Ramos (cell line): Measurements from ENCODE around the gene SPOCK1.

Source experiments
- in situ Hi-C: fragments of 300-500 bp; cut with MboI; formaldehyde crosslinking; loops from one replicate; pipeline ENCODE4 v1.14.3; 2022; ENCODE audit warnings: low sequenced_read_pairs; ENCODE audit not compliant: unreplicated experiment

The SPOCK1 gene

GRCh38 chr5:137144656-137145055 is 354.5 kb downstream of the SPOCK1 start:
- in situ Hi-C loops = no loop called here

DNA sequence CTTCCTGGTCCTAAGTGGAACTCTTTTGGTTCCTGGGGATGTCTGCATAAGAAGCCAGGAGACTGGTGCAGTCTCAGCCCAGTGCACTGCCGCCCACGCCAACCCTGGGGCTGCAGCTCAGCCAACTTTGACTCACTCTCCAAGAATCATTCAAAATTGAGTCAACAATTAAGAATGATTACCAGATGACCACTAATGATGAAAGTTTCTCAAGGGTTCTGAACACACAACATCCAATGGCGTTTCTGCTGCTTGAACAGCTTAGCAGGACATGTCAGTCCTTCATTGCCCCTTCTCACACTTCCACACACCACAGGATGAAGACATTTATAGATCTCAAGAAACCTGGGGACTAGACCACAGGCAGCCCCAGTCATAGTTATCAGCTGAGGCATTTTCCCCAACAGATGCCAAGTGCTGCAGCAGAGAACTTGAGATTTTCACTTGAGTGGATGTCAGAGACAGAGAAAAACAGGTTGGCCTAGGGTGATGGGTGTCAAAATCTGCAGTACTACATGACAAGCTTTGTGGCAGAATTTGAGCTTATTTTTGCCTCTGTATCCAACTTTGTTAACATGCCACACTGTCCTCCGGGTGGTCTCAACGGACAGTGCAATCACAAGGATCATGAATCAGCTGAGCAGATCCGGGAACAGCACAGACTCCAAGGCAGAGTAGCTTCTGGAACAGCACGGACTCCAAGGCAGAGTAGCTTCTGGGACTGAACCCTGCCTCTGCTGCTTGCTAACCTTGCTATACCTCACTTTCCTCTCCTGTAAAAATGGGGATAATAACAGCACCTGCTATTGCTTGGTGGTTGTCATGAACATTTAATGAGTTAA is 356.1 kb downstream of the SPOCK1 start:
- in situ Hi-C loops = no loop called here

- in situ Hi-C loops = no loop called here
These were observed 356.8 kb downstream of the SPOCK1 start for GRCh38 chr5:137142346-137142745.

DNA sequence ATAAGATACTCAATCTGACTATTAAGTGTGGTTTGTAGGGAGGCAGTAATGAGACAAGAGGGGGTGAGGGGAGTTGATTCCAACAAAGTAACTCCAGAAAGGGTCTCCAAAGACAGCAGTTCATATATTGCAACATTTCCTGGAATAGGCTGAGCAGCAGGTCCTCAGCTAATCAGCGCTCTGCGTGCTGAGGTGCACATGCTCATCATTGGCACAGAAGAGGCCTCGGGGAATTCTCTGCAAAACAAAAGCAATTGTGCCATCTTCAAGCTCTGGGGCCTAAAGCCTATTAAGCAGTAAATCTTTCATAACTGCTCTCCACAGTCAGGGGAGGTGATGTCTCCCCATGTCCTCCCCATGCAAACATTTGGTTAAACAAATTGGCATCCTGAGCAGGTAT is 357.3 kb downstream of the SPOCK1 start:
- in situ Hi-C loops = no loop called here

GRCh38 chr5:137136991-137137632 is 362.0 kb downstream of the SPOCK1 start:
- in situ Hi-C loops = no loop called here

- in situ Hi-C loops = no loop called here
These were observed 364.1 kb downstream of the SPOCK1 start for GRCh38 chr5:137134920-137135532.

DNA sequence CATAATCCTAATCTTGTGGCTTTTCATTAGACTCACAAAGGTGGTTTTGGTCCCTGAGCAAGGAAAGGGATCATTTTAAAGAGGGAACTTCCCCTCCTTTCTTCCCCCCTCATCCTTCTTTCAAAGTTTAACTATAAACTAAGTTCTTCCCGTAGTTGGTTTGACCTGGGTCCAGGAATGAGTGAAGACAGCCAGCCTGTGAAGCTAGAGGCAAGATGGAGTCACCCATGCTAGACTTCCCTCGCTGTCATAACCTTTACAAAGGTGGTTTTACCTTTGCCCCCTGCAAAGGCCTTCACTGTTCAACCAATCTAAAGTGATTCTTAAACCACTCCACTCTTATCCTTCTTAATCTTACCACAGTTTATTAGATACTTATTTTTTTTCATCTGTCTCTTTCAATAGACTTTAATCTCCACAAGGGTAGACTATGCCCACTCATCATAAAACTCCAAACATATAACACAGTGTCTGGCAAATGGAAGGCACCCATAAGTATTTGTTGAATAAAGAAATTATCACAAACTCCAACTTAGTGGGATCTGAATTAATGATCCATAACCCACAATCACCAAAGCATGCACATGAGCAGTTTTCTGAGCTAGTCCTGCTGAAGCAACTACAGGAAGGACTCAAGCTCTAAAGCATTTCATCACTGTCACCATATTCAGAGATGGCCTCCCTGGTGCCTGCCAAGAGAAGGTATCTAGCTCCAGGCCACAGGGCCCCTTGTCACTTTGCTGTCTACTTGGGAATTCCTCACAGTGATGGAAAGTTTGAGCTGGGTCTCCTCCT is 369.0 kb downstream of the SPOCK1 start:
- in situ Hi-C loops = no loop called here

DNA sequence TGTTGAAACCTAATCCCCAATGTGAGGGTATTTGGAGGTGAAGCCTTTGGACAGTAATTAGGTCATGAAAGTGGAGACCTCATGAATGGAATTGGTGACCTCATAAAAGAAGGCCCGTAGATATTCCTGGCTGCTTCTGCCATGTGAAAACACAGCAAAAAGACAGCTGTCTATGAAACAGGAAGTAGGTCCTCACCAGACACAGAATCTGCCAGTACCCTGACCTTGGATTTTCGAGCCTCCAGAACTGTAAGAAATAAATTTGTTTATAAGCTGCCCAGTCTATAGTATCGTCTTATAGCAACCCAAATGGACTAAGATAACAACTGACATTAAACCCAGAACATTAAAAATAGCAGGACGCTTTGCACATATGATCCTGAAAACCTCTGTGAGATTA is 371.1 kb downstream of the SPOCK1 start:
- in situ Hi-C loops = no loop called here

GRCh38 chr5:137126829-137127228 is 372.3 kb downstream of the SPOCK1 start:
- in situ Hi-C loops = no loop called here

- in situ Hi-C loops = no loop called here
These were observed 376.6 kb downstream of the SPOCK1 start for GRCh38 chr5:137122558-137122957.

- in situ Hi-C loops = no loop called here
These were observed 377.1 kb downstream of the SPOCK1 start for GRCh38 chr5:137122075-137122474.

DNA sequence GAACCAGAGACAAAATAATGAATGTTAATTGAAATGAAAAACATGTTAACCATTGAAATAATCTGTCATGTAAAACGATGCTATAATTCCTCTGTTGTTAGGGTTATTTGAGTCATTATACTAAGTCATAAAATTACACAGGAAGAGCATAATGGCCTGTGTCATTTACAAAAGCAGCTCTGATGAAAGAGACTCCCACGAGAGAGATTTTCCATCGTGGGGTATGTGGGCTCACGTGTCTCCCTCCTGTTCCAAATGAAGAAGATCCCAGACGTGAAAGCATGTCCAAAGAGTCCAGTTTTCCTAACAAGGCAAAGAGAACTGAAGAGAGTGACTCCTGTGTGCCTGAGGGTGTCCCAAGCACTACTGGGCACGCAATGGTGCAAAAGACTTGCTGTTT is 379.8 kb downstream of the SPOCK1 start:
- in situ Hi-C loops = no loop called here

GRCh38 chr5:137118629-137119028 is 380.5 kb downstream of the SPOCK1 start:
- in situ Hi-C loops = no loop called here

GRCh38 chr5:137115152-137115551 is 384.0 kb downstream of the SPOCK1 start:
- in situ Hi-C loops = no loop called here

DNA sequence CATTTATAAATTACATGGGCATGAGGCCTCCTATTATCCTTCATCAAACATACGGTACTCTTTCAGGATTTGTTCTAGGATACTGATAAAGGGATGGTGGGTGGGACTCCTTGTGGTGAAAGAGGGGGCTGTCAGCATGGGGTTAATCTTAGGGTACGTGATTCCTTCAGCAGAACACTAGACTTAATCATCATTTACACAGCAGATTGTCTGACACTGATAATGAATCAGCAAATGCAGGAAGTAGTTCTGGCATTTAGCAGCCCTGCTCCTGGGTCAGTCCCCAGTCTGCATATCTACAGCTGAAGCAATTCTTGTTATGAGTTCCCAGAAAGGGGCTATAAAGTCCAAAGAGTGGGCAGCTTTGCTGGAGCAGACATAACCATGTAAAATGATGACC is 384.6 kb downstream of the SPOCK1 start:
- in situ Hi-C loops = no loop called here

DNA sequence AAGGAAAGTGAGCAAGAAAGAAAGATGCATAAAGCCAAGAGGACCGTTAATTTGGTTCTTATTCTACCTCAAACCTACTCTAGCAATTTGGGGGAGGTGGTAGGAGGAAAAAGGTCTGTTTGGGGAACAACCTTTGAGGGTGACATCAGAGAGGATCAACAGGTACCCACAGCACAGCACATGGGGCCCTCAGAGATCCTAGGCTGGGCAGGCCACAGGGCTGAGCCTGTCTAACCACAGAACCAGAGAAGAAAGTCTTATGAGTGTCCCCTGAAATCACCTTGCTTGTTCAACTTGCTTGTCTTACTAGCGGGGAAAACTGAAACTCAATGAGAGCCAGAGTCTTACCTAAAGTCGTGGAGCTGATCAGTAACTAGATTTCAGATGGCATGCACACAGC is 385.2 kb downstream of the SPOCK1 start:
- in situ Hi-C loops = no loop called here

DNA sequence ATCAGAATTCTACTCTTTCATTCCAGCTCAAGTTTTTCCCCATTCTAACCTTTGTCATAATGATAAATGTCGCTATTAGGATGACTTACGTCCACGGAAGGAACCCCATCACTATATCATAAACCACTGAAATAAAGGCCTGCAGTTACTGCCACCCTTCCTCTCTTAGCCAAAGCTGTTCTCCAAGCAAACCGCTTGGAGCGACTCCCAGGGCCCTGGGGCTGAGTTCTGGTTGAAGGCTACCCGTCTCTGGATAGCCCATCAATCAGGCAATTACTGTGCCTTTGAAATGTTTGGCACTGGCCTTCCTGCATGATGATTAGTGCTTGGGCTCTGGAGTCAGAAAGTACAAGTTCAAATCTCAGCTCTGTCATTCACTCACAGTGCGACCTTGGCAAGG is 386.0 kb downstream of the SPOCK1 start:
- in situ Hi-C loops = no loop called here

GRCh38 chr5:137105351-137106035 is 393.6 kb downstream of the SPOCK1 start:
- in situ Hi-C loops = no loop called here

DNA sequence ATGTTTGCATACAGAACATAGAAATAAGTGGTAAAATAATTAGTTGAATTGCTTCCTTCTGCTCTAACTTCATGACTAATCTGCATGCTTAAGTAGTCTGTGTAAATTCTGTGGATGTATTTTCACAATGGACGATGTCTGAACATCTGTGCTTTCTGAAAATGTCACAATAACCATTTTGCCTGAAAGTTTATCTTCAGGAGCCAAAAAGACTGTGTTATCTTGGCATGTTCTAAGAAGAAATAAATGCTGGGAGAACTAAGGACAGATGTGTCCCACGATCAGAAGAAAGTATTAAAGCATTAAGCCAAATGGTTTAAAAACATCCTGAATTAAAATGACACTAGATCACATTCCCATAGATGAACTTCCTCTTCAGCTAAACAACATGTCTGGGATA is 397.6 kb downstream of the SPOCK1 start:
- in situ Hi-C loops = no loop called here

DNA sequence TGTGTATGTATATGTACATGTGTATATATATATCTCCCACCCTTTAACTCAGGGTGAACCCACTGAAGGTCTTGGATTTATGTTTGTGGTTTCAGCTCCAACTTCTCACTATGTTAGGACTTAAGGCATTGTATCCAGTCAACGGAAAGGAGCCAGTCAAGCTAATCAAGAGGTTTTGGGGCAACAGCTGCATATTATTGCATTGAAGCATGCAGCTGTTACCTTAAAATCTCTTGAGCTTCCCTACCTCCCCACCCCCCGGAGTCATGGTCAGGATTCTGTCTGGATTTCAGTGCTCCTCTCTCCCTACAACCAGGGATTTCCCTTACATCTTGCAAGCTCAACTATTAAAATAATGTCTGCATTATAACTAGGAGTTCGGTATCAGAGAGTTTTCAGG is 399.5 kb downstream of the SPOCK1 start:
- in situ Hi-C loops = no loop called here
